K562 (cell line): Measurements from ENCODE around the gene TTLL11. TPM values are rescaled to one million over a fixed set of nuclear protein-coding genes. Genes with fewer than 3 reads are reported as not detected.
A peak's percentile ranks its signal among the peaks of the same experiment; 100 is the strongest.

Source experiments
- ATAC-seq: fragments of 200-7000 bp; cut with Tn5 transposase; 3 replicates; pipeline ENCODE4 v1.9.1; 2020; ENCODE audit warnings: moderate library complexity
- BruUV-seq: library from RNA; stranded (reverse); fragments of 400-500 nt; replicated peaks from 2 replicates; lab custom pipeline; 2021; lab: Mats Ljungman, UMichigan
- CTCF ChIA-PET: fragments of 300-600 bp; formaldehyde crosslinking; extraction: SDS; loops from one replicate; lab custom pipeline; 2021; ENCODE audit warnings: low intra/inter-chr PET ratio; lab: Yijun Ruan, JAX
- POLR2A ChIA-PET: fragments of 300-600, 350-650 bp; sonication (Branson Sonifier 250); formaldehyde crosslinking; extraction: SDS; loops from one replicate; lab custom pipeline; 2021; ENCODE audit warnings: antibody characterized with exemption, inconsistent platforms; lab: Yijun Ruan, JAX
- DNase-seq, 4 experiments: peaks; one replicate each; pipeline versions ENCODE4 v3.0.0 to v3.0.0-alpha.2; 2011 to 2018; ENCODE audit warnings: low spot score in 3 of 4, mixed read lengths in 3 of 4; ENCODE audit errors: extremely low read depth in 1 of 4
- FAIRE-seq: peaks from 2 replicates; lab custom pipeline; 2011; peaks lifted over from hg19 to GRCh38; lab: Jason Lieb, UNC
- H2AFZ ChIP-seq: 2 replicates; pipeline ENCODE4 v1.6.0; 2011; ENCODE audit warnings: low read depth, low read length, control low read depth, inconsistent platforms
- H3K27ac ChIP-seq: fragments of 200-600 bp; 3 replicates; pipeline ENCODE4 v1.8.0; 2011; ENCODE audit warnings: low read depth, mild to moderate bottlenecking, control low read depth, inconsistent platforms, low read length, moderate library complexity, mixed read lengths; ENCODE audit errors: extremely low read depth
- H3K27me3 ChIP-seq, 2 experiments: fragments of 300-600 bp in 1 of 2; 2 replicates in 1 of 2; 3 replicates in 1 of 2; pipeline versions ENCODE4 v1.6.0 to v1.8.0; 2011; ENCODE audit warnings: inconsistent platforms in 2 of 2, low read length in 2 of 2, mild to moderate bottlenecking in 1 of 2, mixed read lengths in 1 of 2, moderate library complexity in 1 of 2; ENCODE audit not compliant: control insufficient read depth in 2 of 2, insufficient read depth in 2 of 2
- H3K36me3 ChIP-seq: fragments of 300-600 bp; 3 replicates; pipeline ENCODE4 v1.8.0; 2011; ENCODE audit warnings: mild to moderate bottlenecking, low read length, inconsistent platforms; ENCODE audit not compliant: control insufficient read depth, insufficient read depth
- H3K4me1 ChIP-seq, 2 experiments: fragments of 200-600 bp in 1 of 2; replicated peaks in 1 of 2; 2 replicates in 1 of 2; 3 replicates in 1 of 2; pipeline versions ENCODE4 v1.5.1 to v1.8.0; 2011; ENCODE audit warnings: inconsistent platforms in 2 of 2, low read length in 2 of 2, mild to moderate bottlenecking in 1 of 2, mixed read lengths in 1 of 2, moderate library complexity in 1 of 2; ENCODE audit not compliant: control insufficient read depth in 2 of 2, insufficient read depth in 2 of 2
- H3K4me2 ChIP-seq: 2 replicates; pipeline ENCODE4 v1.6.1; 2011; ENCODE audit warnings: low read length, control low read depth, inconsistent platforms, mixed read lengths; ENCODE audit not compliant: insufficient read depth
- H3K4me3 ChIP-seq: fragments of 200-600 bp; sonication (generic), shearing (Covaris generic); 2 replicates; pipeline ENCODE4 v1.5.1; 2016; ENCODE audit warnings: control low read depth, inconsistent platforms
- H3K79me2 ChIP-seq: fragments of 200-600 bp; 3 replicates; pipeline ENCODE4 v1.8.0; 2011; ENCODE audit warnings: low read length, inconsistent platforms; ENCODE audit not compliant: control insufficient read depth, insufficient read depth
- H3K9ac ChIP-seq, 2 experiments: 2 replicates each; pipeline versions ENCODE4 v1.6.0 to v1.6.1; 2011; ENCODE audit warnings: low read depth in 2 of 2, low read length in 2 of 2, control low read depth in 1 of 2, inconsistent platforms in 1 of 2, mild to moderate bottlenecking in 1 of 2, mixed read lengths in 1 of 2; ENCODE audit not compliant: insufficient read depth in 1 of 2
- H3K9me1 ChIP-seq: one replicate; pipeline ENCODE4 v1.6.0; 2011; ENCODE audit warnings: inconsistent platforms, mild to moderate bottlenecking, low read length, moderate library complexity; ENCODE audit not compliant: control insufficient read depth, insufficient read depth
- H3K9me3 ChIP-seq: replicated peaks from 2 replicates; pipeline ENCODE4 v1.5.1; 2011; ENCODE audit warnings: low read depth, low read length, inconsistent platforms; ENCODE audit not compliant: control insufficient read depth, insufficient read depth
- H4K20me1 ChIP-seq: replicated peaks from 2 replicates; pipeline ENCODE4 v1.6.1; 2011; ENCODE audit warnings: low read length, inconsistent platforms, mixed read lengths; ENCODE audit not compliant: control insufficient read depth, insufficient read depth
- BHLHE40 ChIP-seq: IDR thresholded peaks from 2 replicates; pipeline ENCODE4 v1.6.1; 2011; ENCODE audit warnings: low read length, improper control_type of control experiment
- CTBP1 ChIP-seq: fragments of 450-650 bp; IDR thresholded peaks from 2 replicates; pipeline ENCODE4 v1.6.1; 2016; ENCODE audit warnings: borderline replicate concordance
- STAT5A ChIP-seq: IDR thresholded peaks from 2 replicates; pipeline ENCODE4 v1.6.1; 2012; ENCODE audit warnings: low read length, inconsistent platforms, borderline replicate concordance
- WGBS: fragments of 100-300 bp; shearing (Covaris generic); methylation state at CpG from one replicate; pipeline ENCODE4 v1.1.6; 2016; ENCODE audit warnings: low coverage, mixed read lengths; ENCODE audit not compliant: insufficient coverage; ENCODE audit errors: missing lambda C conversion rate; 5-methylcytosine and 5-hydroxymethylcytosine counted together
- in situ Hi-C: fragments of 300-500 bp; cut with MboI; formaldehyde crosslinking; loops from 4 replicates; pipeline ENCODE4 v1.15.0; 2018; ENCODE audit warnings: inconsistent platforms, mixed read lengths
- intact Hi-C: fragments of 100-400 bp; cut with micrococcal nuclease; formaldehyde crosslinking; loops from 2 replicates; pipeline ENCODE4 v1.14.2; 2022
- polyA plus RNA-seq, 8 experiments: library from polyadenylated mRNA; depleted of rRNA in 4 of 8; stranded (reverse) in 5 of 8; unstranded in 3 of 8; fragments of >200 nt; fragmentation: Nextera tagmentation in 2 of 8; fragmentation: Illumina TruSeq in 1 of 8; extraction: Ambion mirVana in 2 of 8; extraction: Trizol in 1 of 8; gene quantifications; 2 replicates each; pipeline versions ENCODE4 v1.2.1 to v1.2.3, GENCODE V29; 2011 to 2014; ENCODE audit warnings: inconsistent platforms in 1 of 8, missing spikeins in 1 of 8
- total RNA-seq, 7 experiments: library from RNA; depleted of rRNA in 6 of 7; stranded (reverse); fragments of >200 nt in 6 of 7; fragmentation: Illumina TruSeq in 2 of 7; extraction: Trizol in 2 of 7; gene quantifications; 2 replicates each; pipeline versions ENCODE4 v1.2.1 to v1.2.3, GENCODE V29; 2011 to 2021; ENCODE audit warnings: low replicate concordance in 1 of 7

Gene TTLL11
- total and polyA plus RNA-seq, 9 of the 15 experiments (the other 6 are each of a cell fraction or from before 2014, with no cell fraction given) = 0.83 to 4.4 (median 2.7) TPM

DNA sequence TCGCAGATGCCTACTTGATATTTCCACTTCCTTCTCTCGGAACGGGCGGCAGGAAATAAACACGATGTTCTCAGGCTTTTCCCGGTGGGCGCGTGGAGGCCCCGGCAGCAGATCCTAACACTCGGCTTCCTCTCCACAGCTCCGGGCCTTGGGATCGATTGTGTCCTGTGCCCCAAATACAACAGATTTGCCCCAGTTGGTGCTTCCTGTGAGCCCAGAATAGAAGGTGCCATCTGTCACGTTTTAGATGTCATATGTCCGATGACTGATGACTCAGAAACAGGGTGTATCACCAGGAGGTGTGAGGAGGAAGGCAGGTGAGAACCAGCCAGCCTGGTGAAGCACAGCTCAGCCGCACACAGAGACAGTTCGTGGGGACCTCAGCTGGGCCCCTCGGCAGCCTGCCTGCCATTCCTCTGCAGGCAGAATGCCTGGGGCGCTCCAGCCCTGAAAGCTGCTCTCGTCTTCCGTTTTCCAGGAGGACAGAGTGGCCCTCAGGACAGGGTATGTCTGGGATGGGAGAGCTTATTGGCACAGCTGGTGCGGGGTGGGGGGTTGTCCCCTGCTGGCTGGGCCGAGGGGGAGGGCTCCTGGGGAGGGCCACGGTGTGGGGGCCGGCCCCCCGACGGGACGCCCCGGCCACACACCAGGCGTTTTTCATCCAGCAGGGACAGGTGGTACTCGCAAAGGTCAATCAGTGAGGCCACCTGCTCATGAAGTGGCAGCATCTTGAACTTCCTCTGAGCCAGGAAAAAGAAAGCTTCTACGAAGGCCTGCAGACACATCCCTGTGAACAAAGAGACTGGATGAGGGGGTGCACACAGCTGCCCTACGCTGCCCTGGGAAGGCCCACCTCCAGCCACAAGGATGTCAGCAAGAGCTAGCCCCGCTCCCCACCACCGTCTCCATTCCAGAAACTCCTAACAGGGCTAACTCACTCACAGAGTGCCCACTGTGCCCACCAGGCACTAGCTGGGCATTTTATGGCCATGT lies 270.7 kb downstream of the TTLL11 start:
- intact Hi-C loops = no loop called here
- Histone ChIP-seq H3K4me3 (no peak overlapping the region), H3K9ac (no peak overlapping the region), H3K36me3 (no peaks in the 10 kb centered on the region), H3K4me2 (no peak overlapping the region), H3K27me3 (peaks cover 8 to 49% of the 10 kb centered on the region in 2 experiments; a peak in 4 of 5 replicates), H3K79me2 (no peaks in the 10 kb centered on the region), H3K9me3 (no peaks in the 10 kb centered on the region), H4K20me1 (peaks cover 5% of the 10 kb centered on the region; the same call in 1 of the 2 replicates), H3K9me1 (no peaks in the 10 kb centered on the region), H2AFZ (no peak overlapping the region), H3K4me1 (peaks cover 5 to 11% of the 10 kb centered on the region in 2 experiments; a peak in 4 of 5 replicates), H3K27ac (no peak overlapping the region)
- no TSS peak for BruUV-seq
- in situ Hi-C loops = no loop called here
- TF ChIP-seq STAT5A (no peak), CTBP1 (no peak), BHLHE40 (0 out of 2 replicates have a peak, but pooled peaks have one; percentile 20)
- ATAC-seq = no peak
- POLR2A ChIA-PET = interaction anchor here (0.6 to 1.4 kb wide), 4 partner anchors 9 to 458 kb away, joined by 3 to 6 read pairs (median 4); no protein-coding TSS in a partner anchor
- CTCF ChIA-PET = interaction anchor here (0.6 kb wide), 1 partner anchor 43 kb away, joined by 3 read pairs; no protein-coding TSS in a partner anchor
- DNase-seq = no peak
- WGBS = 5% methylated on average over 25 of the region's 34 CpGs
- no peak for FAIRE-seq
